ENCODE data around the gene KIF1B. TPM values are rescaled to one million over a fixed set of nuclear protein-coding genes. Genes with fewer than 3 reads are reported as not detected.
"Not testable (repeated sequence)": the region's sequence is repeated elsewhere in the genome, so short reads cannot be mapped to it uniquely, and the experiment has no call there.

The KIF1B gene
- total and polyA plus RNA-seq, 2 experiments from 2014 or later, result 22.2 to 56.2 TPM

GRCh38 chr1:10424651-10425050 lies 214.3 kb downstream of the KIF1B start:
- no peak for TF ChIP-seq CTCF (IDR thresholded peaks at IDR 0.05; ENCODE audit: low read depth, low read length)
- no peaks in the 10 kb centered on the region for H3K27me3 ChIP-seq
- DNase-seq (ENCODE audit: low read depth in 1 of 2, low spot score in 1 of 2), result no peak
- H3K27ac ChIP-seq, result no peak overlapping the region
- no peaks in the 10 kb centered on the region for H3K4me1 ChIP-seq (ENCODE audit: low read depth)
- no peaks in the 10 kb centered on the region for H3K9me3 ChIP-seq (ENCODE audit: low read depth)
- no peak overlapping the region for H3K4me3 ChIP-seq
- H3K36me3 ChIP-seq, result peaks cover 12% of the 10 kb centered on the region

- H3K9me3 ChIP-seq (ENCODE audit: low read depth); H3K27ac ChIP-seq; H3K4me1 ChIP-seq (ENCODE audit: low read depth); H3K4me3 ChIP-seq; H3K36me3 ChIP-seq; DNase-seq (ENCODE audit: low read depth in 1 of 2, low spot score in 1 of 2); H3K27me3 ChIP-seq: not testable (repeated sequence)
Measured at GRCh38 chr1:10425826-10426534, 215.6 kb downstream of the KIF1B start.

- H3K9me3 ChIP-seq (ENCODE audit: low read depth); H3K36me3 ChIP-seq: not testable (repeated sequence)
Measured at GRCh38 chr1:10426535-10426848, 216.1 kb downstream of the KIF1B start.

GRCh38 chr1:10428984-10429383 lies 218.6 kb downstream of the KIF1B start:
- Histone ChIP-seq H3K9me3 (ENCODE audit: low read depth) (no peaks in the 10 kb centered on the region), H3K36me3 (no peaks in the 10 kb centered on the region), H3K4me3 (no peak overlapping the region), H3K27ac (no peak overlapping the region), H3K4me1 (ENCODE audit: low read depth) (peaks cover 4% of the 10 kb centered on the region), H3K27me3 (no peaks in the 10 kb centered on the region)
- DNase-seq (ENCODE audit: low read depth in 1 of 2, low spot score in 1 of 2), result no peak
- TF ChIP-seq CTCF (IDR thresholded peaks at IDR 0.05; ENCODE audit: low read depth, low read length), result no peak

More at GRCh38 chr1:10426535-10426848, 216.1 kb downstream of the KIF1B start:
- not testable (repeated sequence) for H3K4me1 ChIP-seq (ENCODE audit: low read depth); DNase-seq (ENCODE audit: low read depth in 1 of 2, low spot score in 1 of 2); H3K27ac ChIP-seq; H3K27me3 ChIP-seq; H3K4me3 ChIP-seq

GRCh38 chr1:10429868-10430215 lies 219.5 kb downstream of the KIF1B start:
- Histone ChIP-seq H3K27ac (no peak overlapping the region), H3K4me1 (ENCODE audit: low read depth) (peaks cover 4% of the 10 kb centered on the region), H3K36me3 (no peaks in the 10 kb centered on the region), H3K27me3 (no peaks in the 10 kb centered on the region), H3K4me3 (peak overlapping the region; percentile 59), H3K9me3 (ENCODE audit: low read depth) (no peaks in the 10 kb centered on the region)
- TF ChIP-seq CTCF (IDR thresholded peaks at IDR 0.05; ENCODE audit: low read depth, low read length), result no peak
- peak in 1 of 2 donors; percentile 41 for DNase-seq (ENCODE audit: low read depth in 1 of 2, low spot score in 1 of 2)

GRCh38 chr1:10430216-10431069 lies 220.1 kb downstream of the KIF1B start, which contains the start of gene CENPS:
CENPS (plus strand) TSS chr1:10430433; CDS start chr1:10430518, 85 bp downstream.
- DNase-seq (ENCODE audit: low read depth in 1 of 2, low spot score in 1 of 2), result peak; percentile 92 to 93
- H3K27ac ChIP-seq, result peak within 1 kb of the TSS; percentile 29
- H3K36me3 ChIP-seq, result no peaks in the 10 kb centered on the region
- peak within 1 kb of the TSS; percentile 59 for H3K4me3 ChIP-seq
- TF ChIP-seq CTCF (IDR thresholded peaks at IDR 0.05; ENCODE audit: low read depth, low read length), result peak; percentile 86
- H3K4me1 ChIP-seq (ENCODE audit: low read depth), result peaks cover 4% of the 10 kb centered on the region
- no peaks in the 10 kb centered on the region for H3K9me3 ChIP-seq (ENCODE audit: low read depth)
- no peaks in the 10 kb centered on the region for H3K27me3 ChIP-seq

Other genes with a start within 250 kb of the KIF1B start
- gene RBP7, start 213.3 kb upstream of the KIF1B start, total RNA-seq, result 0.86 and 0.92 TPM in 2 replicates
- gene RBP7, start 213.3 kb upstream of the KIF1B start, polyA plus RNA-seq, result 2.3 and 4.3 TPM in 2 replicates
- 45.4 and 72.0 TPM in 2 replicates for gene UBE4B, start 177.6 kb upstream of the KIF1B start, total RNA-seq
- gene UBE4B, start 177.6 kb upstream of the KIF1B start, polyA plus RNA-seq, result 34.1 and 51.8 TPM in 2 replicates
- gene PGD, start 188.5 kb downstream of the KIF1B start, total RNA-seq, result 162 and 214 TPM in 2 replicates
- 155 and 201 TPM in 2 replicates for gene PGD, start 188.5 kb downstream of the KIF1B start, polyA plus RNA-seq
- 13.4 and 16.0 TPM in 2 replicates for gene CENPS, start 219.9 kb downstream of the KIF1B start, total RNA-seq
- 30.6 and 46.3 TPM in 2 replicates for gene CENPS, start 219.9 kb downstream of the KIF1B start, polyA plus RNA-seq
- gene CORT, start 239.5 kb downstream of the KIF1B start, total RNA-seq, result 2.3 and 3.1 TPM in 2 replicates
- 1.2 and 2.3 TPM in 2 replicates for gene CORT, start 239.5 kb downstream of the KIF1B start, polyA plus RNA-seq